Smooth muscle cell (in vitro differentiated cells): ENCODE results near the gene MED12L. TPM values are rescaled to one million over a fixed set of nuclear protein-coding genes. Genes with fewer than 3 reads are reported as not detected.

Experiments
- DNase-seq: peaks from one replicate; lab custom pipeline; 2025; ENCODE audit not compliant: unreplicated experiment; lab: John Stamatoyannopoulos, UW
- H2AFZ ChIP-seq: fragments of 200-600 bp; sonication (generic); 2 replicates; pipeline ENCODE4 v1.6.0; 2016; ENCODE audit warnings: antibody characterized with exemption, low read depth, mild to moderate bottlenecking
- H3F3A ChIP-seq: fragments of 200-600 bp; sonication (generic); 2 replicates; pipeline ENCODE4 v1.6.0; 2017; ENCODE audit warnings: antibody characterized with exemption, low read depth
- H3K27ac ChIP-seq: fragments of 200-600 bp; sonication (generic); 2 replicates; pipeline ENCODE4 v1.5.1; 2016; ENCODE audit warnings: low read depth, mild to moderate bottlenecking
- H3K27me3 ChIP-seq: fragments of 200-600 bp; sonication (generic); 2 replicates; pipeline ENCODE4 v1.6.1; 2016; ENCODE audit warnings: low read depth, mild to moderate bottlenecking
- H3K36me3 ChIP-seq: fragments of 200-600 bp; sonication (generic); 2 replicates; pipeline ENCODE4 v1.5.1; 2016; ENCODE audit warnings: low read depth
- H3K4me1 ChIP-seq: fragments of 200-600 bp; sonication (generic); 2 replicates; pipeline ENCODE4 v1.5.1; 2016; ENCODE audit warnings: low read depth
- H3K4me2 ChIP-seq: fragments of 200-600 bp; sonication (generic); 2 replicates; pipeline ENCODE4 v1.6.0; 2016; ENCODE audit warnings: mild to moderate bottlenecking
- H3K4me3 ChIP-seq: fragments of 200-600 bp; sonication (generic); 2 replicates; pipeline ENCODE4 v1.5.1; 2016; ENCODE audit warnings: mild to moderate bottlenecking
- H3K79me2 ChIP-seq: fragments of 200-600 bp; sonication (generic); 2 replicates; pipeline ENCODE4 v1.6.0; 2016; ENCODE audit warnings: low read depth, mild to moderate bottlenecking
- H3K9ac ChIP-seq: fragments of 200-600 bp; sonication (generic); 2 replicates; pipeline ENCODE4 v1.6.0; 2016; ENCODE audit warnings: low read depth
- H3K9me3 ChIP-seq: fragments of 200-600 bp; sonication (generic); replicated peaks from 2 replicates; pipeline ENCODE4 v1.5.1; 2016; ENCODE audit warnings: low read depth
- H4K20me1 ChIP-seq: fragments of 200-600 bp; sonication (generic); 2 replicates; pipeline ENCODE4 v1.6.0; 2016; ENCODE audit warnings: low read depth
- WGBS: methylation state at CpG from one replicate; pipeline ENCODE4 v1.1.7; 2016; ENCODE audit warnings: low lambda C conversion rate; 5-methylcytosine and 5-hydroxymethylcytosine counted together
- polyA plus RNA-seq: library from polyadenylated mRNA; unstranded; fragments of >200 nt; fragmentation: Nextera tagmentation; extraction: Ambion mirVana; gene quantifications from 2 replicates; pipeline ENCODE4 v1.2.1, GENCODE V29; 2016
- total RNA-seq: library from RNA; depleted of rRNA; stranded (reverse); fragments of >200 nt; gene quantifications from 2 replicates; pipeline ENCODE4 v1.2.3, GENCODE V29; 2014
- TF ChIP-seq, protein P1 (sequence below): fragments of 200-600 bp; sonication (generic); IDR thresholded peaks from 2 replicates; pipeline ENCODE4 v1.5.1; 2017; ENCODE audit warnings: borderline replicate concordance, mild to moderate bottlenecking, antibody characterized with exemption; ENCODE audit not compliant: insufficient read depth, poor library complexity, severe bottlenecking

Gene MED12L
- total and polyA plus RNA-seq, 2 experiments from 2014 or later: 0.26 to 1.5 TPM

DNA sequence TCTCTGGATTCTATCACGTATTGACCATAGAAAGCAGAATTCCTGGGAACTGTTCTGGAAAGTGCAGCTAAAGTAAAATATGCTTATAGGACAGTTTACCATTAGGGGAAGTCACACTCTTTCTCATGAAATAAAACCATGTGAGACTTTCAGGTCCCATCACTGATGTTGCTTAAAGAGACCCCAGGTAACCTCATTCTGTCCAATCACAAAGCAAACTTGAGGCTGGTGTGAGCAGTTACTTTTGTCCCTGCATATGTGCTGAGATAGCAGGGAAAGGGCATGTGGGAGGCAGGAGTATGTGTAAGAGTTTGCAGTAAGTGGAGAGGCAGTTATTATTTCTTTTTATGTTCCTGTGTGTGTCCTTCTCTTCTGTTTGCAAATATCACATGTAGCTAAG lies 215.1 kb downstream of the MED12L start:
- Histone ChIP-seq H2AFZ (no peak overlapping the region), H3F3A (no peaks in the 10 kb centered on the region), H3K27me3 (no peaks in the 10 kb centered on the region), H3K79me2 (no peaks in the 10 kb centered on the region), H3K27ac (no peak overlapping the region), H3K4me2 (no peak overlapping the region), H3K9me3 (no peaks in the 10 kb centered on the region), H3K4me3 (no peak overlapping the region), H4K20me1 (peaks cover 8% of the 10 kb centered on the region), H3K4me1 (peaks cover 9% of the 10 kb centered on the region), H3K36me3 (no peaks in the 10 kb centered on the region), H3K9ac (no peak overlapping the region)
- DNase-seq: no peak
- TF ChIP-seq, protein P1, sequence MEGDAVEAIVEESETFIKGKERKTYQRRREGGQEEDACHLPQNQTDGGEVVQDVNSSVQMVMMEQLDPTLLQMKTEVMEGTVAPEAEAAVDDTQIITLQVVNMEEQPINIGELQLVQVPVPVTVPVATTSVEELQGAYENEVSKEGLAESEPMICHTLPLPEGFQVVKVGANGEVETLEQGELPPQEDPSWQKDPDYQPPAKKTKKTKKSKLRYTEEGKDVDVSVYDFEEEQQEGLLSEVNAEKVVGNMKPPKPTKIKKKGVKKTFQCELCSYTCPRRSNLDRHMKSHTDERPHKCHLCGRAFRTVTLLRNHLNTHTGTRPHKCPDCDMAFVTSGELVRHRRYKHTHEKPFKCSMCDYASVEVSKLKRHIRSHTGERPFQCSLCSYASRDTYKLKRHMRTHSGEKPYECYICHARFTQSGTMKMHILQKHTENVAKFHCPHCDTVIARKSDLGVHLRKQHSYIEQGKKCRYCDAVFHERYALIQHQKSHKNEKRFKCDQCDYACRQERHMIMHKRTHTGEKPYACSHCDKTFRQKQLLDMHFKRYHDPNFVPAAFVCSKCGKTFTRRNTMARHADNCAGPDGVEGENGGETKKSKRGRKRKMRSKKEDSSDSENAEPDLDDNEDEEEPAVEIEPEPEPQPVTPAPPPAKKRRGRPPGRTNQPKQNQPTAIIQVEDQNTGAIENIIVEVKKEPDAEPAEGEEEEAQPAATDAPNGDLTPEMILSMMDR: no peak
- WGBS: 88% methylated on average over 1 of the region's 1 CpG

DNA sequence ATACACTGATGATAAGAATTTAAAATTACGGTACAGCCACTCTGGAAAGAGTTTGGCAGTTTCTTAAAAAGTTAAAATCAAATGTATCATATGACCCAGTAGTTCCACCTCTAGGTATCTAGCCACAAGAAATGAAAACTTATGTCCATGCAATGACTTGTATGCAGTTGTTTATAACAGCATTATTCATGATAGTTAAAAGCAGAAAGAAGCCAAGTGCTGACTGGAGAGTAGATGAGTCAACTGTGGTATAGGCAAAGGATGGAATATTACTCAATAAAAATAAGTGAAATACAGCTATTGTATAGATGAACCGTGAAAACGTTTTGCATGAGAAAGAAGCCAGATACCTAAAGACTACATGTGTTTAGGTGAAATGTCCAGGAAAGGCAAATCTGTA lies 216.3 kb downstream of the MED12L start:
- Histone ChIP-seq H3F3A (no peaks in the 10 kb centered on the region), H3K27me3 (no peaks in the 10 kb centered on the region), H3K9ac (no peak overlapping the region), H4K20me1 (peaks cover 8% of the 10 kb centered on the region), H2AFZ (no peak overlapping the region), H3K4me2 (no peak overlapping the region), H3K4me1 (peaks cover 11% of the 10 kb centered on the region), H3K9me3 (no peaks in the 10 kb centered on the region), H3K4me3 (no peak overlapping the region), H3K36me3 (no peaks in the 10 kb centered on the region), H3K79me2 (no peaks in the 10 kb centered on the region), H3K27ac (no peak overlapping the region)
- DNase-seq: no peak
- TF ChIP-seq, protein P1: no peak
- WGBS: 76% methylated on average over 3 of the region's 3 CpGs

DNA sequence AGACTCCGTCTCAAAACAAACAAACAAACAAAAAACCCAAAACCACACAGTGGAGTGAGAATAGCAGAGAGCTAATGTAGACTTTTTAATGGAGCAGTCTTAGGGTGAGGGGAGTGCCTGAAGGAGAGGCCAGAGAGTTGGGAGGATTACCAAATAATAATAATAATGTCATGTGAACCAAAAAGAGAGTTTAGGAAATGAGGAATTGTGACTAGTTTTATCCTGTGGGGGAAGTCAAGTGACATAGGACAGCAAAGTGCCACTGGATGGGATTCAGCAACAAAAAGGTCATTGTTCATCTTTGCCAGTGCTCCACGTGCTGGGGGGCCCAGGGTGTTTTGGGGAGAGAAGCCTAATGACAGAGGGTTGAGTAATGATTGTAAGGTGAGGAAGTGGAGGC lies 218.3 kb downstream of the MED12L start:
- 84% methylated on average over 2 of the region's 2 CpGs for WGBS
- H3K9ac ChIP-seq: no peak overlapping the region
- TF ChIP-seq, protein P1: no peak
- peaks cover 11% of the 10 kb centered on the region for H3K4me1 ChIP-seq
- no peak overlapping the region for H3K4me3 ChIP-seq
- H3K36me3 ChIP-seq: no peaks in the 10 kb centered on the region
- no peaks in the 10 kb centered on the region for H3K9me3 ChIP-seq
- no peaks in the 10 kb centered on the region for H3K79me2 ChIP-seq
- peaks cover 8% of the 10 kb centered on the region for H4K20me1 ChIP-seq
- no peak for DNase-seq
- peak overlapping the region; percentile 79 for H3K27ac ChIP-seq
- H3F3A ChIP-seq: no peaks in the 10 kb centered on the region
- no peak overlapping the region for H3K4me2 ChIP-seq
- H3K27me3 ChIP-seq: no peaks in the 10 kb centered on the region
- no peak overlapping the region for H2AFZ ChIP-seq

DNA sequence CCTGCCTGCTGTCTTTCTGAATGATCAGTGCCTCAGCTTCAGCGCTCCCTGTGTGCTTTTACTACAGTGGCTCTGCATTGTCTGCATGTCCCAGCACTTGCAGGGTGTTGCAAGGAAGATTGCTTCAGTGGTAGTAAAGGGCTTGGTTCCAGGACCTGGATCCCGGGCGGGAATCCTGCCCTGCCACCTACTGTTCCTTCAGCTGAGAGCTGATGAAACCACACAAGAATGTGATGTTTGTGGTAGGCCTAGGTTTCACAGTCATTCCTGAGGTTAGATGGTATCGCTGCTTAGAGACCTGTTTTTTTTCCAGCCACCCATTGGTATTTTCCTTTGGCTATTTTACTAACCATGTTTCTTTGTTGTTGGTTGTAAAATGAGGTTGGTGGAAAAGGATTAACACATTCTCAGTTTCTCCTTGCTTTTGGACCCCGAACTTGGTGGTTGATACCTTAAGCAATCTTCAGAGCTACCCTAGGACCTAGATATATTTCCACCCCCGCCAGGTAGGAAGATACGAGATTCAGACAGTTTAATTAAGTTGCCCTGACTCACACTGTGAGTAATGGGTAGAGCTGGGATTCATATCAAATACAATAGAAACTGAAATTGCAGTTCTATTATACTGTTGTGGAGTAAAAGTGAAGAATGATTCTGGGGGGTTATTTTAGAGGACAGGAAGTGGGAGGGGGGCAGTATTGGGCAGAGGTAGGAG lies 219.8 kb downstream of the MED12L start:
- H2AFZ ChIP-seq: no peak overlapping the region
- no peaks in the 10 kb centered on the region for H3F3A ChIP-seq
- peak overlapping the region; percentile 70 for H3K4me2 ChIP-seq
- no peak overlapping the region for H3K4me3 ChIP-seq
- H3K27me3 ChIP-seq: no peaks in the 10 kb centered on the region
- TF ChIP-seq, protein P1: no peak
- H3K27ac ChIP-seq: peak overlapping the region; percentile 79
- no peaks in the 10 kb centered on the region for H3K36me3 ChIP-seq
- no peaks in the 10 kb centered on the region for H3K9me3 ChIP-seq
- peak overlapping the region; percentile 39 for H3K9ac ChIP-seq
- peaks cover 8% of the 10 kb centered on the region for H4K20me1 ChIP-seq
- 12% methylated on average over 7 of the region's 7 CpGs for WGBS
- peaks cover 11% of the 10 kb centered on the region for H3K4me1 ChIP-seq
- DNase-seq: no peak
- H3K79me2 ChIP-seq: no peaks in the 10 kb centered on the region
